HUES6 (cell line): ENCODE measurements around the gene SYNE2.
A peak's percentile ranks its signal among the peaks of the same experiment; 100 is the strongest.
"Not testable (repeated sequence)": the region's sequence is repeated elsewhere in the genome, so short reads cannot be mapped to it uniquely, and the experiment has no call there.

Source experiments
- H3K27ac ChIP-seq: 2 replicates; pipeline ENCODE4 v1.7.0; 2013; ENCODE audit warnings: low read depth, mild to moderate bottlenecking, low read length, inconsistent platforms
- H3K27me3 ChIP-seq: 2 replicates; pipeline ENCODE4 v1.6.1; 2013; ENCODE audit warnings: low read length; ENCODE audit not compliant: control insufficient read depth, insufficient read depth
- H3K36me3 ChIP-seq: 2 replicates; pipeline ENCODE4 v1.6.1; 2013; ENCODE audit warnings: low read length; ENCODE audit not compliant: control insufficient read depth, insufficient read depth
- H3K4me1 ChIP-seq: 2 replicates; pipeline ENCODE4 v1.6.1; 2013; ENCODE audit warnings: low read length; ENCODE audit not compliant: control insufficient read depth, insufficient read depth
- H3K4me3 ChIP-seq: 2 replicates; pipeline ENCODE4 v1.5.1; 2013; ENCODE audit warnings: low read depth, low read length
- H3K9ac ChIP-seq: one replicate; pipeline ENCODE4 v1.6.1; 2013; ENCODE audit warnings: mild to moderate bottlenecking, low read length
- H3K9me3 ChIP-seq: 2 replicates; pipeline ENCODE4 v1.6.1; 2013; ENCODE audit warnings: low read depth, low read length; ENCODE audit not compliant: control insufficient read depth, insufficient read depth

The SYNE2 gene

GRCh38 chr14:64174922-64175782 is 322.3 kb downstream of the SYNE2 start:
- Histone ChIP-seq H3K27ac (no peak overlapping the region), H3K9ac (no peak overlapping the region), H3K4me3 (no peak overlapping the region), H3K36me3 (peaks cover 43% of the 10 kb centered on the region), H3K9me3 (no peaks in the 10 kb centered on the region), H3K27me3 (no peaks in the 10 kb centered on the region), H3K4me1 (no peaks in the 10 kb centered on the region)

GRCh38 chr14:64176330-64176729 is 323.5 kb downstream of the SYNE2 start:
- H3K4me1 ChIP-seq, result no peaks in the 10 kb centered on the region
- H3K9ac ChIP-seq, result no peak overlapping the region
- H3K27ac ChIP-seq, result no peak overlapping the region
- H3K4me3 ChIP-seq, result no peak overlapping the region
- peaks cover 46% of the 10 kb centered on the region for H3K36me3 ChIP-seq
- H3K27me3 ChIP-seq, result no peaks in the 10 kb centered on the region
- no peaks in the 10 kb centered on the region for H3K9me3 ChIP-seq

- H3K27me3 ChIP-seq, result no peaks in the 10 kb centered on the region
- H3K9me3 ChIP-seq, result peaks cover 2% of the 10 kb centered on the region; the same call in 1 of the 2 replicates
- peaks cover 38% of the 10 kb centered on the region for H3K36me3 ChIP-seq
- H3K4me3 ChIP-seq, result no peak overlapping the region
- H3K9ac ChIP-seq, result no peak overlapping the region
- no peaks in the 10 kb centered on the region for H3K4me1 ChIP-seq
- H3K27ac ChIP-seq, result no peak overlapping the region
These were observed 326.0 kb downstream of the SYNE2 start for GRCh38 chr14:64178814-64179213.

GRCh38 chr14:64182908-64183307 is 330.1 kb downstream of the SYNE2 start:
- peaks cover 17% of the 10 kb centered on the region for H3K9me3 ChIP-seq
- peaks cover 14% of the 10 kb centered on the region for H3K4me1 ChIP-seq
- H3K9ac ChIP-seq, H3K4me3 ChIP-seq, H3K27ac ChIP-seq, H3K27me3 ChIP-seq: not testable (repeated sequence)
- H3K36me3 ChIP-seq, result peaks cover 29% of the 10 kb centered on the region

- peaks cover 26% of the 10 kb centered on the region for H3K36me3 ChIP-seq
- no peak overlapping the region for H3K9ac ChIP-seq
- H3K27ac ChIP-seq, result no peak overlapping the region
- H3K4me3 ChIP-seq, result no peak overlapping the region
- peaks cover 23% of the 10 kb centered on the region for H3K4me1 ChIP-seq
- peaks cover 17% of the 10 kb centered on the region for H3K9me3 ChIP-seq
- no peaks in the 10 kb centered on the region for H3K27me3 ChIP-seq
These were observed 331.4 kb downstream of the SYNE2 start for GRCh38 chr14:64184103-64184729.

GRCh38 chr14:64185184-64185583 is 332.4 kb downstream of the SYNE2 start:
- Histone ChIP-seq H3K27me3 (no peaks in the 10 kb centered on the region), H3K9ac (no peak overlapping the region), H3K36me3 (peaks cover 27% of the 10 kb centered on the region), H3K4me3 (no peak overlapping the region), H3K9me3 (peaks cover 17% of the 10 kb centered on the region), H3K27ac (no peak overlapping the region), H3K4me1 (peaks cover 23% of the 10 kb centered on the region)

GRCh38 chr14:64186231-64187129 is 333.7 kb downstream of the SYNE2 start:
- Histone ChIP-seq H3K36me3 (peaks cover 29% of the 10 kb centered on the region), H3K4me3 (peak overlapping the region; percentile 58), H3K9me3 (peaks cover 17% of the 10 kb centered on the region), H3K27me3 (no peaks in the 10 kb centered on the region), H3K4me1 (peaks cover 23% of the 10 kb centered on the region), H3K9ac (peak overlapping the region; percentile 63), H3K27ac (peak overlapping the region; percentile 15)

GRCh38 chr14:64187331-64187730 is 334.5 kb downstream of the SYNE2 start:
- Histone ChIP-seq H3K4me1 (peaks cover 23% of the 10 kb centered on the region), H3K27me3 (no peaks in the 10 kb centered on the region), H3K27ac (no peak overlapping the region), H3K4me3 (peak overlapping the region; percentile 58), H3K9me3 (peaks cover 17% of the 10 kb centered on the region), H3K9ac (peak overlapping the region; percentile 63), H3K36me3 (peaks cover 35% of the 10 kb centered on the region)

- Histone ChIP-seq H3K36me3 (peaks cover 28% of the 10 kb centered on the region; the same call in 1 of the 2 replicates), H3K27me3 (no peaks in the 10 kb centered on the region), H3K27ac (no peak overlapping the region), H3K4me3 (no peak overlapping the region), H3K4me1 (peaks cover 52% of the 10 kb centered on the region), H3K9me3 (no peaks in the 10 kb centered on the region), H3K9ac (no peak overlapping the region)
These were observed 338.2 kb downstream of the SYNE2 start for GRCh38 chr14:64190974-64191502.

GRCh38 chr14:64191756-64192155 is 339.0 kb downstream of the SYNE2 start:
- Histone ChIP-seq H3K36me3 (peaks cover 28% of the 10 kb centered on the region; the same call in 1 of the 2 replicates), H3K9me3 (no peaks in the 10 kb centered on the region), H3K4me3 (no peak overlapping the region), H3K4me1 (peaks cover 53% of the 10 kb centered on the region), H3K27ac (no peak overlapping the region), H3K9ac (no peak overlapping the region), H3K27me3 (no peaks in the 10 kb centered on the region)
